T1000 (cell line): ENCODE results near the gene DYSF.

Experiments
- DNase-seq: peaks from one replicate; lab custom pipeline; 2025; ENCODE audit warnings: mixed read lengths; lab: John Stamatoyannopoulos, UW

The DYSF gene

GRCh38 chr2:71675296-71675695 is 221.9 kb downstream of the DYSF start:
- DNase-seq: no peak

- DNase-seq: no peak
Observed at GRCh38 chr2:71678874-71679273, 225.5 kb downstream of the DYSF start.

- DNase-seq: no peak
Observed at GRCh38 chr2:71679491-71679890, 226.1 kb downstream of the DYSF start.

- no peak for DNase-seq
Observed at GRCh38 chr2:71680925-71681324, 227.6 kb downstream of the DYSF start.

- DNase-seq: no peak
Observed at GRCh38 chr2:71681626-71682025, 228.3 kb downstream of the DYSF start.

- no peak for DNase-seq
Observed at GRCh38 chr2:71682341-71682740, 229.0 kb downstream of the DYSF start.

GRCh38 chr2:71683070-71683469 is 229.7 kb downstream of the DYSF start:
- DNase-seq: no peak

GRCh38 chr2:71683666-71684065 is 230.3 kb downstream of the DYSF start:
- no peak for DNase-seq

GRCh38 chr2:71684226-71685072 is 231.1 kb downstream of the DYSF start:
- no peak for DNase-seq

- DNase-seq: no peak
Observed at GRCh38 chr2:71685073-71685848, 231.9 kb downstream of the DYSF start.

- no peak for DNase-seq
Observed at GRCh38 chr2:71685941-71686611, 232.7 kb downstream of the DYSF start.

GRCh38 chr2:71686781-71687180 is 233.4 kb downstream of the DYSF start:
- DNase-seq: no peak

GRCh38 chr2:71687412-71687811 is 234.1 kb downstream of the DYSF start:
- no peak for DNase-seq

GRCh38 chr2:71688530-71688929 is 235.2 kb downstream of the DYSF start:
- no peak for DNase-seq

GRCh38 chr2:71689393-71689792 is 236.0 kb downstream of the DYSF start:
- DNase-seq: no peak

GRCh38 chr2:71689968-71690834 is 236.8 kb downstream of the DYSF start:
- no peak for DNase-seq

GRCh38 chr2:71690876-71691475 is 237.6 kb downstream of the DYSF start:
- no peak for DNase-seq

- no peak for DNase-seq
Observed at GRCh38 chr2:71691747-71692441, 238.5 kb downstream of the DYSF start.

- DNase-seq: no peak
Observed at GRCh38 chr2:71692621-71693277, 239.4 kb downstream of the DYSF start.
